Panc1 (cell line): Measurements from ENCODE around the gene ZDHHC20. TPM values are rescaled to one million over a fixed set of nuclear protein-coding genes. Genes with fewer than 3 reads are reported as not detected.

Source experiments
- ATAC-seq: fragments of 200-7000 bp; cut with Tn5 transposase; 2 replicates; pipeline ENCODE4 v1.9.1; 2020; ENCODE audit warnings: mild to moderate bottlenecking, moderate library complexity
- BruUV-seq: library from RNA; stranded (reverse); fragments of 400-500 nt; replicated peaks from 2 replicates; lab custom pipeline; 2021; lab: Mats Ljungman, UMichigan
- CTCF ChIA-PET: fragments of 300-600 bp; sonication (Branson Sonifier 250); formaldehyde crosslinking; loops from one replicate; lab custom pipeline; 2022; ENCODE audit warnings: antibody characterized with exemption; lab: Charles Lee
- POLR2A ChIA-PET: fragments of 300-600 bp; sonication (Branson Sonifier 250); formaldehyde crosslinking; loops from one replicate; lab custom pipeline; 2022; ENCODE audit warnings: antibody characterized with exemption; lab: Charles Lee
- DNase-seq: peaks from one replicate; pipeline ENCODE4 v3.0.0-alpha.2; 2010; ENCODE audit warnings: low read depth, low spot score
- H3K27ac ChIP-seq: 2 replicates; pipeline ENCODE4 v1.5.1; 2011; ENCODE audit warnings: mild to moderate bottlenecking, low read length, inconsistent platforms
- H3K27me3 ChIP-seq: fragments of 200-500 bp; sonication (Bioruptor generic); 2 replicates; pipeline ENCODE4 v1.6.0; 2014; ENCODE audit warnings: low read length, inconsistent platforms; ENCODE audit not compliant: control insufficient read depth, insufficient read depth
- H3K36me3 ChIP-seq: fragments of 200-500 bp; sonication (Bioruptor generic); 2 replicates; pipeline ENCODE4 v1.5.1; 2014; ENCODE audit warnings: inconsistent platforms, mild to moderate bottlenecking, low read length, moderate library complexity; ENCODE audit not compliant: control insufficient read depth, insufficient read depth
- H3K4me1 ChIP-seq: 2 replicates; pipeline ENCODE4 v1.5.1; 2011; ENCODE audit warnings: inconsistent platforms, mild to moderate bottlenecking, low read length, moderate library complexity; ENCODE audit not compliant: control insufficient read depth, insufficient read depth
- H3K4me3 ChIP-seq, 2 experiments: 2 replicates each; pipeline ENCODE4 v1.5.1; 2011 to 2012; ENCODE audit warnings: low read depth in 2 of 2, low read length in 2 of 2, mild to moderate bottlenecking in 2 of 2, inconsistent platforms in 1 of 2, moderate library complexity in 1 of 2
- H3K9me3 ChIP-seq: fragments of 200-500 bp; sonication (Bioruptor generic); 2 replicates; pipeline ENCODE4 v1.5.1; 2014; ENCODE audit warnings: low read depth, mild to moderate bottlenecking, inconsistent platforms, low read length, moderate library complexity; ENCODE audit not compliant: control insufficient read depth, insufficient read depth
- CTCF ChIP-seq: fragments of 450-650 bp; IDR thresholded peaks from 2 replicates; pipeline ENCODE4 v1.5.1; 2017; ENCODE audit warnings: mild to moderate bottlenecking
- POLR2AphosphoS5 ChIP-seq: IDR thresholded peaks from 2 replicates; pipeline ENCODE4 v1.6.1; 2012; ENCODE audit warnings: mild to moderate bottlenecking, low read depth, low read length, moderate library complexity
- REST ChIP-seq, 2 experiments: IDR thresholded peaks; 2 replicates each; pipeline ENCODE4 v1.6.1; 2011 to 2012; ENCODE audit warnings: low read depth in 2 of 2, control low read depth in 1 of 2, low read length in 1 of 2, mild to moderate bottlenecking in 1 of 2, moderate library complexity in 1 of 2; ENCODE audit not compliant: insufficient read depth in 1 of 2
- SIN3A ChIP-seq: IDR thresholded peaks from 2 replicates; pipeline ENCODE4 v1.6.1; 2012; ENCODE audit warnings: low read depth, mild to moderate bottlenecking, low read length, moderate library complexity, borderline replicate concordance; ENCODE audit not compliant: insufficient read depth
- TCF7L2 ChIP-seq: IDR thresholded peaks from 2 replicates; pipeline ENCODE4 v1.6.1; 2011; ENCODE audit warnings: mild to moderate bottlenecking, low read depth, low read length, inconsistent platforms
- in situ Hi-C: cut with HindIII; loops from 2 replicates; pipeline ENCODE4 v1.10.0; 2016; ENCODE audit warnings: low sequenced_read_pairs, low pct_unique_long_range_greater_than_20kb
- intact Hi-C: fragments of 100-400 bp; cut with micrococcal nuclease; formaldehyde crosslinking; loops from one replicate; pipeline ENCODE4 v1.10.0; 2022; ENCODE audit not compliant: unreplicated experiment
- total RNA-seq: library from RNA; stranded (reverse); gene quantifications from one replicate; pipeline ENCODE4 v1.2.1, GENCODE V29; 2021; ENCODE audit not compliant: unreplicated experiment

ZDHHC20 gene
- total RNA-seq, 1 experiment from 2014 or later = 38.7 TPM

DNA sequence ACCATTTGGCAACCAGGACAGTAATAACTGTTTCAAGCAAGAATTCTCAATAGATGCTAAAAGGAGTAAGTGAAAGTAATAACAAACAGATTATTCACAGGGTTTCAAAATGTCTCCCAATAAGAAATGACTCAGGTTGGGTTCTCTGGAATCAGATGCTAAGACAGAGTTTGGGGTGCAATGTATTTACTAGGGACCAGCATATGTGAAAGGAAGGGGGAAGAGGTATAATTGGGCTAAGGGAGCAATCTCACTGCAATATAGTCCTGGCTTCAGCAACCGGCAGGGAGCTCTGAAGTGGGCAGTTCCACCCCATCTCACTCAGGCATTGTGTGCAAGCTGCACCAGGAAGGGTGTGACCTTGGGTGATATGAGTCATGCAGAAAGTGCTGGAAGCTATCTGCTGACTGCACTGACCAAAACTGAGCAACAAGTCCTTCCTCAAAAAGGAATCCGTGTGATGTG is 23.4 kb downstream of the ZDHHC20 start:
- no peak for TF ChIP-seq TCF7L2
- TF ChIP-seq SIN3A = no peak
- no peak for TF ChIP-seq REST (IDR thresholded peaks at IDR 0.05; ENCODE audit: insufficient read depth in 1 of 2, low read depth in 2 of 2, low read length in 1 of 2)
- TF ChIP-seq CTCF = no peak
- no peak for TF ChIP-seq POLR2AphosphoS5
- CTCF ChIA-PET = no interaction called here
- POLR2A ChIA-PET = no interaction called here
- Histone ChIP-seq H3K4me1 (no peaks in the 10 kb centered on the region; the same call in 1 of the 2 replicates), H3K36me3 (no peaks in the 10 kb centered on the region), H3K4me3 (no peak overlapping the region), H3K27me3 (no peaks in the 10 kb centered on the region), H3K27ac (no peak overlapping the region), H3K9me3 (no peaks in the 10 kb centered on the region)
- ATAC-seq (peak; percentile 66; the same call in 1 of the 2 replicates), DNase-seq (no peak)
- in situ Hi-C loops = no loop called here
- intact Hi-C loops = no loop called here
- no TSS peak for BruUV-seq

GRCh38 chr13:21435231-21435630 is 23.9 kb downstream of the ZDHHC20 start:
- H3K36me3 ChIP-seq = no peaks in the 10 kb centered on the region
- intact Hi-C loops (no loop called here), in situ Hi-C loops (no loop called here)
- DNase-seq = no peak
- no peaks in the 10 kb centered on the region for H3K9me3 ChIP-seq
- ChIA-PET CTCF (no interaction called here), POLR2A (no interaction called here)
- H3K27ac ChIP-seq = no peak overlapping the region
- no peaks in the 10 kb centered on the region; the same call in 1 of the 2 replicates for H3K4me1 ChIP-seq
- no peaks in the 10 kb centered on the region for H3K27me3 ChIP-seq
- no peak overlapping the region for H3K4me3 ChIP-seq
- no TSS peak for BruUV-seq
- TF ChIP-seq POLR2AphosphoS5 = no peak
- TF ChIP-seq TCF7L2 = no peak
- no peak for TF ChIP-seq SIN3A
- TF ChIP-seq REST (IDR thresholded peaks at IDR 0.05; ENCODE audit: insufficient read depth in 1 of 2, low read depth in 2 of 2, low read length in 1 of 2) = no peak
- no peak for TF ChIP-seq CTCF
- no peak for ATAC-seq
